AG09309 (cell line): ENCODE data around the gene PIGU.
A peak's percentile ranks its signal among the peaks of the same experiment; 100 is the strongest.

Experiments
- DNase-seq: peaks from one replicate; pipeline ENCODE4 v3.0.0-alpha.2; 2010; ENCODE audit warnings: low read depth
- H3K4me3 ChIP-seq: 2 replicates; pipeline ENCODE4 v1.5.1; 2011; ENCODE audit warnings: mild to moderate bottlenecking, low read depth, low read length, moderate library complexity; ENCODE audit not compliant: control insufficient read depth
- CTCF ChIP-seq: IDR thresholded peaks from 2 replicates; pipeline ENCODE4 v1.5.1; 2011; ENCODE audit warnings: mild to moderate bottlenecking, low read depth, low read length, inconsistent platforms; ENCODE audit not compliant: insufficient read depth, control insufficient read depth; ENCODE audit errors: missing control alignments

PIGU gene

GRCh38 chr20:34558320-34559218, 118.3 kb downstream of the PIGU start, which contains the start of gene MAP1LC3A:
MAP1LC3A (plus strand) TSS chr20:34558718; CDS start chr20:34558869, 151 bp downstream.
- DNase-seq = peak; percentile 59
- TF ChIP-seq CTCF = no peak
- peak within 1 kb of the TSS; percentile 73 for H3K4me3 ChIP-seq

GRCh38 chr20:34557936-34558319, 119.0 kb downstream of the PIGU start:
- no peak for DNase-seq
- H3K4me3 ChIP-seq = peak overlapping the region; percentile 73
- TF ChIP-seq CTCF = no peak

GRCh38 chr20:34553366-34553867, 123.5 kb downstream of the PIGU start:
- no peak for DNase-seq
- no peak overlapping the region for H3K4me3 ChIP-seq
- no peak for TF ChIP-seq CTCF

- H3K4me3 ChIP-seq = no peak overlapping the region
- TF ChIP-seq CTCF = no peak
- DNase-seq = no peak
Measured at GRCh38 chr20:34552569-34552968, 124.3 kb downstream of the PIGU start.

GRCh38 chr20:34549929-34550305, 127.0 kb downstream of the PIGU start:
- DNase-seq = no peak
- H3K4me3 ChIP-seq = no peak overlapping the region
- TF ChIP-seq CTCF = no peak

- TF ChIP-seq CTCF = no peak
- H3K4me3 ChIP-seq = no peak overlapping the region
- no peak for DNase-seq
Measured at GRCh38 chr20:34549291-34549928, 127.5 kb downstream of the PIGU start.
